Measurements from ENCODE around the gene EVX1.
A peak's percentile ranks its signal among the peaks of the same experiment; 100 is the strongest.

EVX1 gene

DNA sequence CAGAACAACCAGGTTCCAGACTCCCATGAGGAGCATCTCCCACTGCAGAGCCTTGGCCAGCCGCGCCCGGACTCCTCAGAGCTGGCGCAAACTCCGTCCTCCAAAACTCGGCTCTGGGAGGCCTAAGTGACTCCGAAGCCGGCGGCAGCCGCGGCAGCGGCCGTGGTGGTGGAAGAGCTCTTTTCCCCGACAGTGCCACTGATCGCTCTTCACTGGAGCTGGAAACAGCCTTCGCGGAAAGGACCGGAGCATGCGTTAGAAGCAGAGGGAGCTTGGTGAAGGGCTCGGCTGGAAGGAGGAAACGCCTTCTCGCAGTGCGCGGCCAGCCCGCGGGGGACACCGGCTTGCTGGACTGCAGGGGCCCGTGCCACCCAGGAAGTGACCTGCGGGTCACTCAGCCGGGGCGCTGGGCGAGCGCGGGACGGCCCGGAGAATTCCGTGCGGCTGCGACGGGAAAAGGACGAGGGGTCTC lies 37.7 kb upstream of the EVX1 start:
- no peak for DNase-seq (ENCODE audit: insufficient read length, low spot score)

GRCh38 chr7:27205325-27206280 lies 37.0 kb upstream of the EVX1 start:
- DNase-seq (ENCODE audit: insufficient read length, low spot score) (no peak), FAIRE-seq (no peak)

More for the DNA sequence above, 37.7 kb upstream of the EVX1 start:
- no peak for FAIRE-seq

DNA sequence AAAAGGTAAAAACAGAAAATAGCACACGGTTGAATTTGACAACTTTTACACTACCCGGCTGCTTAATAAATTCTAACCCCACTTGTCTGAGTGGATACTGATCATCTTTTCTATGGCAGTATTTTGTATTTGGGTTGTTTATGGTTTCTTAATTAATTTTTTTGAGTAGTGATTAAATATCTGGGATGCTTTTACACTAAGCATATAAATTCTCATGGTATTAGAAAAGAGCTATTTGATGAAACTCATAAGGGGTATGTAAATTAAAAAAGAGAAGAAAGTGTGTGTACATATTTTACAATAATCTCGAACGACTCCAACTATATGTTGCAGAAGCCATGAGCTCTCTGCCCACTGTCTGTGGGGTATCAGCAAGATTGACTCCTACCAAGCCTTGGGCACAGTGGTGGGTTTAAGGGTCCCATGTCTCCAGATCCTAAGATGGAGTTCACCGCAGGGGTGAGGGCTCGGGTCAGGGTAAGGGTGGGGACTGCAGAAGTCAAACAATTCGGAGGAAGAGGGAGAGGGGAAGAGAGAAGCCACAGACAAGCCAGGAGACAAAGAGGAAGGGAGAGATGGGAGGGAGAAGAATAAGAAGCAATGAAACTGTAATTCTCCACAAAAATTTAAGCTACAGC lies 35.1 kb upstream of the EVX1 start:
- DNase-seq (ENCODE audit: insufficient read length, low spot score) (no peak), FAIRE-seq (no peak)

DNA sequence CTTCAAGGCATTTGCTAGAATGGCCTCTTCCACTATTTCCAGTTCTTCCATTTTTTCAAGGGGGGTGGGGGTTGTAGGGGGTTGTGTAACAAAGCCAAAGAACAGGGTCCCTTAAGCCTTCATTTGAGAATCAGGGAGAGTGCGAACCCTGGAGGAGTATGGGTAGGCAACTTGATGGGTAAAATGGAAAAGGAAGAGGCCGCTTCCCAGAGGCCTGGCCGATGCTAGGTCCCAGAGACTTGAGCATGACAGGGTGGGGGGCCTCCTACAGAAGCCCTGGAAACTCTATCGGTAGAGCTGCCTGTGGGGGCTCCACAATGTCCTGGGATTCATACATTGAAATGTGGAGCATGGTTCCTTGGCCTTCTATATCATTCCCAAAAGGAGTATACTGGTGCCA lies 33.6 kb upstream of the EVX1 start:
- no peak for DNase-seq (ENCODE audit: insufficient read length, low spot score)
- no peak for FAIRE-seq

- no peak for FAIRE-seq
- DNase-seq (ENCODE audit: insufficient read length, low spot score): no peak
These were observed 32.6 kb upstream of the EVX1 start for GRCh38 chr7:27209933-27210440.

- DNase-seq (ENCODE audit: insufficient read length, low spot score): peak; percentile 73
- peak; percentile 56 for FAIRE-seq
These were observed 32.0 kb upstream of the EVX1 start for GRCh38 chr7:27210441-27211083.

GRCh38 chr7:27211084-27211446 lies 31.5 kb upstream of the EVX1 start:
- FAIRE-seq (no peak), DNase-seq (ENCODE audit: insufficient read length, low spot score) (no peak)

DNA sequence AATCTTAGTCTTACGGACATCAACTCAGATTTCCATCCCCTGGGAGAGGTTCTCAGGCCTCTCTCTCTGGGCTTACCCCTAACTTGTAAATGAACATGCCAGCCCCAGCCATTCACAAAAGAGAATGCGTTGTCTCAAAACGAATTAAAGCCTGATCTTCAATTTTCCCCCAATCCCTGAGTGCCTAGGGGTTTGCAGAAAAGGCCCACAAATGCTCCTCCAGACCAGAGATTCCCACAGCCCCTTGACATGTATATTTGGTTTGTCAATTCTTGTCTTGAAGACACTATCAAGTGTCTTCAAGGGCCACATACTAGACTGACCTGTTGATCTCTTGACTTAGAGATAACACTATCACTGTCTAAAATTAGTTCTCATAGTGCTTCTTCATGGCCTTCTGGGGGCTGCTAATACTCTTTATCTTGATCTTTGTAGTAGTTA lies 30.8 kb upstream of the EVX1 start:
- DNase-seq (ENCODE audit: insufficient read length, low spot score) (no peak), FAIRE-seq (no peak)

- DNase-seq (ENCODE audit: insufficient read length, low spot score) (no peak), FAIRE-seq (no peak)
These were observed 29.8 kb upstream of the EVX1 start for GRCh38 chr7:27212497-27213432.

- FAIRE-seq: no peak
- no peak for DNase-seq (ENCODE audit: insufficient read length, low spot score)
These were observed 29.0 kb upstream of the EVX1 start for GRCh38 chr7:27213433-27214238.

DNA sequence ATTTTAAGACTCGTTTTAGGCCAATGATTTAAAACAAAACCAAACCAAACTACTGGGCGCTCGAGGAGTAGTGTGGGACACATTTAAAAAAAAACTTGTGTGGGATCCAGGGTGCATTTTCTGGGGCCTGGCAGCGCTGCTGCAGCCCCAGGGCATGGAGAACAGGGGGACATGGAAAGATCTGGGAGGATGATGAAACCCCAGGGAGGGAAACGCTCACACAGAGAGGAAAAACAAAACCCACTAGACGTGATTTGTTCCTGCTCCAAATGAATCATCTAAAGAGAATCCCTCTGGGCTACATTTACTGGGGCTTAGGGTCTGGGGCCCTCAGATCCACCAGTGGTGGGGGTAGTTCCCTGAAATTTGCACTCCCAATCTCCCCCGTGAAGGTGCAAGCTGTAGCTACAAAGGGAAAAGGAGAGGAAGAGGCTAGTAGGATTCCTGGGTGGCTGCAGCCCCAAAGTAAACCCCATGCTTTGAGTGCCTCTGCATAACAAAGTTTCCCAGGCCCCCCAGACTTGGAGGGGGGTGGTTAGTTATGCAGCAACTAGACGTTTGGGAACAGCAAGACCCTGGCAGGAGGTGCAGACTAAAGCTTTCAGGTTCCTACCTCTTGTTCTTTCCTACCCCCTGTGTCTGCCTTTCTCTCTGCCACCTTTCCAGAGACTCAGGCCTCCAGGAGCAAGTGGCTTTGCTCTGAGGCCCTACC lies 28.2 kb upstream of the EVX1 start:
- no peak for FAIRE-seq
- DNase-seq (ENCODE audit: insufficient read length, low spot score): no peak

DNA sequence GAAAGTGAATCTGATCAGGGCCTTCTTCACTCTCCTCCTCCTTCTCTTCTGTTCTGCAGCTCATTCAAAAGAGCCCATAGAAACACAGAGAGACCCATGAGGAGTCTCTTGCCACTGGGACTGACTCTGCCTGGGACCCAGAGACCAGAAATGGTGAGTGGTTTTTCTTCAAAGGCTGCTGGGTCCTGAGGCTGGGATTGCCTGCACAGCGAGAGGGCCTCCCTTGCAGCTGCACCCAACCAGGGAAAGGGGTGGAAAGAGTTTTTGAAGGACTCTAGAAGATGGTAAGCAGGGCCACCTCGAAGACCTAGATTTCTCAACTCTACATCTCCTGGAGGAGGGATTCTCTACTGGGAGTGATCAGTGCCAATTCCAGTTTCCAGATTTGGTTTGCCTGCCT lies 27.2 kb upstream of the EVX1 start:
- FAIRE-seq (no peak), DNase-seq (ENCODE audit: insufficient read length, low spot score) (no peak)

- FAIRE-seq: no peak
- DNase-seq (ENCODE audit: insufficient read length, low spot score): no peak
These were observed 24.7 kb upstream of the EVX1 start for GRCh38 chr7:27217951-27218350.

- DNase-seq (ENCODE audit: insufficient read length, low spot score) (no peak), FAIRE-seq (no peak)
These were observed 22.8 kb upstream of the EVX1 start for GRCh38 chr7:27219821-27220220.

DNA sequence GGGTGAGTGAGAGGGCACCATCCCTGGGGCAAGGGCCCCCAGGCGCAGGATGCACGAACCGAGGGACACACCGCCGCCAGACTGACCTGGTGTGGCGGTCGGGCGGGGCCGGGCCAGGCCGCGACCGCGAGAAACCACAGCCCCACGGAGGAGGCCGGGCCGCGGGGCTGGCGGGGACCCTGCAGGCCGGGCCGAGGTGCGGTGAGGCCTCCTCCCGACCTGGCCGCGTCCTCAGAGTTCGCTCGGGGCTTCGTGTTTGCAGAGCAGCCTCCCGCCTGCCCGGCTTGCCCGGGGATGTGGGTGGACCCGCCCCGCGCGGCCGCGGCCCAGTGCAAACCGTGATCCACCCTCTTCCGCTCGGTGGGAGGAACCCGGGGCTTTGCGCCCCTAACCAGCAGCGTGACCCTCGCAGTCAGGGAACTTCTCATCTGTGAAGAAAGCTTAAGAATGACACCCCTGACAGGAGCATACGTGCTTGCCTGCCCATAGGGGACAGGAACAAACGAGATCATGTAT lies 22.1 kb upstream of the EVX1 start:
- no peak for FAIRE-seq

DNA sequence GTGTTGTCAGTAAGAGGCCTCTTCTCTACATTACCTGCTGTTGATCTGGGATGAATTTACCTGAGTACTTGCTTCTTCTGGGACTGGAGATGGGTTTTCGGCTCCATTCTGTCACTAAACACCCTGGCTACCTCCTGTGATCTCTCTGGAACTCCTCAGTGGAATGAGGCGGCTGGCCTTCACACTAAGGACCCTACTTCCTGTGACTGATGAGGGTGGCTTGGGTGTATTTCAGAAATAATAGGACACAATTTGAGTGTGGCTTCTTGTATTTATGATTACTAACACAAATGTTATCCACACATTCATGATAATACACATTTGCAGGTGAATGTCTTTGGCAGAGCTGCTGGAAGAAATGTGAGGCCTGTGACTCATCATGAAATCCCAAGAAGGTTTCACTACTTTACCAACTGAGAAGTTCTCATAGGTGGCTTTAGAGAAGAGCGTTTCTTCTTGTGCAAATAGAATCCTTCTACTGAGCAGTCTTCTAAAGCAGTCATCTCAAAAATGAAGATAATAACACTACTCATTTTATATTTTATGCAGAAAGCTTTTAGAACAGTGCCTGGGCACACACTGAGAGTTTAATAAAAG lies 21.3 kb upstream of the EVX1 start:
- FAIRE-seq (no peak), DNase-seq (ENCODE audit: insufficient read length, low spot score) (no peak)

More for the DNA sequence above, 22.1 kb upstream of the EVX1 start:
- DNase-seq (ENCODE audit: insufficient read length, low spot score): no peak

- DNase-seq (ENCODE audit: insufficient read length, low spot score) (no peak), FAIRE-seq (no peak)
These were observed 18.5 kb upstream of the EVX1 start for GRCh38 chr7:27223941-27224575.
